Measurements from ENCODE around the gene PAAF1.

PAAF1 gene

DNA sequence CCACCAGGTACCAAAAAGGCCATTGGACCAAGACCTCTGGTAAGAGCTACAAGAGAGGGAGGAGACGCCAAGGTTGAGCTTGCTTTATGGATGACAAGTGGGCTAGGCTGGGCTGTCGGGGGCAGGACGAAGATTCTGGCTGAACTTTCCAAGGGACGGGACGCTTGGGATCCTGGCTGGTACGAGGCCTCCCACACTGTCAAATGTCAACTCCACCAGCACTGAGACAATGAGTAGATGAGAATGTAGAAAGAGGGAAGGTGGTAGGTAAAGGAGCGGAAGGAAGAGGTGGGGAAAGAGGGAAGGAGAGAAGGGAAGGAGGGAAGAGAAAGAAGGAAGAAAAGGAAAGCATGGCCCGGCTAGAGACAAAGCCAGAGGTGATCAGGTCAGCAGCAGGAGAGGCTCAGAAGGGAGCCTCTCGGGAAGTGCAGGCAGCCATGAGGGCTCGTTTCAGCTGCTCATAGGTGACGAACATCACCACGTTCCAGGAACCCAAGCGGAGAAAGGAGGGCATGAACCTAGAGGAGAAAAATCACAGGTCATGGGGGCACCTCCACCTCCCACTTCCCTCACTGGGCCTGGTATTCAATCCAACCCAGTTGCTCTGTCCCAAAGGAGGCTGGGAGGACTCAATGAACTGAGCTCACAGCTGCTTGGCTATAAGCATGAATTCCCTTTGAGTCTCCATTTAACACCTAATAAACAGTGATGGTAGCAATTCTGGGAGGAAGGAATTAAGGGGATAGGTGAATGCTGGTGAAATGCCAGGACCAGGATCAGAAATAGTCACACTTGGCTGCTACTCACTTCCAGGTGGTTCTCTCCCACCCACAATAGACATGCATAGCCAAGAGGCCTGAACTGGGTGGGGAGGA is 98.0 kb downstream of the PAAF1 start:
- FAIRE-seq = no peak

DNA sequence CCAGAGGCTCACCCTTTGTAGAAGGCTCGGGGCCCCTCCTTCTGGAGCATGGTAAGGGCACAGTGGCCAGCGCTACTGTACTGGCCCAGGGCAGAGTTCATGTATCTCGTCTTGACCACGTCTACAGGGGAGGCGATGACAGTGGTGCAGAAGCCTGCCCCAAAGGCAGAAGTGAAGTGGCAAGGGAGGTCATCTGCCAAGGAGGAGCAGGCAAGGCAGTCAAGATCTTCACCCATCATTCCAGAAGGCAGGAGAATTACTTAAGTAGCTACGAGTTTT is 98.6 kb downstream of the PAAF1 start:
- no peak for FAIRE-seq

DNA sequence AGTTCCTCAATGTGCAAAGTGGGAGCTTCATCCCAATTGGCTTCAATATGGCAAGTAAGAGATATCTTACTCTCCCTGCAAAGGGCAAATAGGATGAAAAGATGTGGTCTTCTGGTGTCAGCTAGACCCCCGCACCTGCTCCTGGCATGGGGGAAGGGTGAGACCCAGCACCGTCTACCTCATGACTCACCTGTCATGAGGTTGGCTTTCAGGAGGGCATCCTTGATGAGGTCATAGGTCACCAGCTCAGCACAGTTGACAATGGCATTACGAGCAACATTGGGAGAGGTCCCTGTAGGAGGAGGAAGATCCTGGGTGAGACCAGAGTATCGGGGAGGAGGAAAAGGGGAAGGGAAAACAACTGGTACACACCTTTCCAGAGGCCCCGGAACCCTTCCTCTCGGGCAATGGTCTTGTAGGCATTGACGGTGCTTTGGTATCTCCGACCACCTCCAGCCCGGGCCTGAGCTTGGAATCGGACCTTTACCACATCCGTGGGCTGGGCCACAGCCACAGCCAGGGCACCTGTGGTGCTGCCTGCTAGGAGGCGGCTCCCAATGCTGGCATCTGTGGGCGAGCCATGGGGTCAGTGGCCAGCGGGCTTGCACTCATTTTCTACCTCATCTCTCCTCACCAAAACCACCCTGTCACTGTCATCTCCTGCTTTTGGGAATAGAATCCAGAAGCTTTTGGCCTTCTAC is 99.8 kb downstream of the PAAF1 start:
- no peak for FAIRE-seq

DNA sequence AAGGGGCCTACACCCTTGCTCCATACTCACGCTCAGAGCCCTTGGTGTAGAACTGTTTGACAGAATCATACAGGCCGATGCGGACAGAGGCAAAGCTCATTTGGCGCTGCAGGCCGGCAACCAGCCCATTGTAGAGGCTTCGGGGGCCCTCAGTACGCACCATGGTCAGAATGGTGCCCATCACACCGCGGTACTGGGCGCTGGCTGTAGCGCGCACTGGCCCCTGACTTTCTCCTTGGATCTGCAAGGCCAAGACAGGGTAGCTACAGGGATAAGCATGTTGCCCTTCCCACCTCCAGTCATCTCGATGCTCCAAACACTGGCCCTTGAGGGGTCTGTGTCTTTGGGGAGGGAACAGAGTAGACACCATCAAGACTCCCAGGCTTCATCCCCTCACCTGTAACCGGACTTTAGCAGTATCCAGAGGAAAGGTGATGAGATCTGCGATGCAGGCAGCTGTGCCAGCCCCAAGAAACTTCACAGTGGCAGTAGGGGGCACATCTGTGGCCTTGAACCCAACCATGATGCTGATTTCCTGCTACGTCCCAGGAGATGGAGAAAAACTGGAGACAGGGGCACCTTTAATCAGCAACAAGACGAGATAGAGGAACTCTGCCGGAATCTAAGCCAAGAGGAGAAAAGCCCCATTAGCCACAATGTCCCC is 101.2 kb downstream of the PAAF1 start:
- no peak for FAIRE-seq

DNA sequence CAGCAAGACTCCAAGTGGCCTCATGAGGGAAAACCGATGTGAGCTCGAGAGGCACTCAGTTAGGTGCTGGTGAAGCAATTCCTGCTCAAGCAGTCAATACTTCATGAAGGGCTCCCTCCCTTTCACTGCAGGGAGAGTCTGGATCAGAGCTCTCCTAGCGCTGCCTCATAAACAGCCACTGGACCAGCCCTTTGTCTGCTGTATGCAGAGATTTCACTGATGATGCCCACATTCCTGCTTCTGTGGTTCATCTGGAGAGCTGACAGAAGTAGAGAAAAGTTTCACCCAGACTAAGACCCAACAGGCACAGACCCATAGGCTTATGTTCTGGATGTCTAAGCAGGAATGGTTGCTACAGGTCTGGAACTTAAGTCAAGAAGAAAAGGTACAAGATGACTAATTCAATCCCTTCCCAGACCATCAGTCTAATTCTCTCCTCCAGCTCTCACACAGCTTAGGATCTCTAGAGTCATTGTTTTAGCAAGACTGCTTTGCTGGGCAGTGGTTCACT is 101.8 kb downstream of the PAAF1 start:
- no peak for FAIRE-seq

DNA sequence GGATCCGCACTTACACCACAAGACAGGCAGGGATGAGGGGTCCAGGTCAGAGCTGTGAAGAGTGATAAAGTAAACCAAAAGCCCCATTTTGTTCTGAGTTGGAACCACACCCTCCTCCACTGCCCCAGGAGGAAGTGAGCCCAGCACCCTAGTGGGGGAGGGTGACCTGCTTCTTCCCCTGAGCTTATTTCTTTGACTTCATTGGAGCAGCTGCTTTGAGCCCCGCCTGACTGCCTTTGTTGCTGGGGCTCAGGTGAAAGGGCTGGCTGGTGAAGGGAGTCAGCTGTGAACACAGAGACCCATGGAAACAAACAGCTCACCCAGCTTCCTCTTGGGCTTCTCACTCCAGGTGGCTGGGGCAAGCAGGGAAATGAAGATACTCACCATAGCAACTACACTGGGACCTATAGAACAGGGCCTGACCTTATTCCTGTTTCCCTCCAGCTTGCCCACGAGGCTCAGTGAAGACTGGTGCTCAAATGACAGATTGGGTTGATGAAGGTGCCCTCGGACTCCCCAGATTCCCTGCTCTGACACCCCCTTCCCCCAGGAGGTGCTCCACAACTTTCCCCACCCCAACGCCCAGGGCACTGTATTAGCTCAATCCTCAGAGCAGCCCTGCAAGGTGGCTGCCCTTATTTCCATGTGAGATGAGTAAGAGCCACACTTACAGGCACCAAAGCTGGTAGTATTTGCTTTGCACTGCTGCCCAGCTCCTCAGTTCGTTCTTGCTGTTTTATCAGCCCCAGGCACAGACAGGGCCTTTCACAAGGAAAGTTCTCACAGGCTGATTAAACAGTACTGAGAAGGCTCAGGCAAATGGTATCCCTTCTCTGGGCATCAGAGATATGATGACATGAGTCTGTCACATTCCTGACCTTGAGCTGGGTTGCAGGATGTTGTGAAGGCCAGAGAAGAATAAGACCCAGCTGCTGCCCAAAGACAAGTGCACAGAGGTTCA is 103.5 kb downstream of the PAAF1 start:
- FAIRE-seq = no peak

Measured in endometrium (tissue), 2 donors.